Ishikawa (cell line): ENCODE results near the gene MTARC1.
A peak's percentile ranks its signal among the peaks of the same experiment; 100 is the strongest.

Source experiments
- CEBPB ChIP-seq: IDR thresholded peaks from 2 replicates; pipeline ENCODE4 v1.6.1; 2012
- CREB1 ChIP-seq: IDR thresholded peaks from 2 replicates; pipeline ENCODE4 v1.6.1; 2012; ENCODE audit warnings: low read depth
- EGR1 ChIP-seq: IDR thresholded peaks from 2 replicates; pipeline ENCODE4 v1.6.1; 2012
- NFIC ChIP-seq: IDR thresholded peaks from 2 replicates; pipeline ENCODE4 v1.6.1; 2012
- RAD21 ChIP-seq: IDR thresholded peaks from 2 replicates; pipeline ENCODE4 v1.6.1; 2012; ENCODE audit warnings: low read depth
- REST ChIP-seq: IDR thresholded peaks from 2 replicates; pipeline ENCODE4 v1.6.1; 2012; ENCODE audit warnings: low read depth, mild to moderate bottlenecking
- TAF1 ChIP-seq: IDR thresholded peaks from 2 replicates; pipeline ENCODE4 v1.6.1; 2012; ENCODE audit warnings: low read depth, mild to moderate bottlenecking
- TCF12 ChIP-seq: IDR thresholded peaks from 2 replicates; pipeline ENCODE4 v1.6.1; 2012; ENCODE audit warnings: low read depth
- TEAD4 ChIP-seq: IDR thresholded peaks from 2 replicates; pipeline ENCODE4 v1.6.1; 2012
- USF1 ChIP-seq: IDR thresholded peaks from 2 replicates; pipeline ENCODE4 v1.6.1; 2012
- YY1 ChIP-seq: IDR thresholded peaks from 2 replicates; pipeline ENCODE4 v1.6.1; 2012; ENCODE audit warnings: low read depth
- ZBTB7A ChIP-seq: IDR thresholded peaks from 2 replicates; pipeline ENCODE4 v1.6.1; 2012; ENCODE audit warnings: low read depth
- TF ChIP-seq, protein P1 (sequence below): IDR thresholded peaks from 2 replicates; pipeline ENCODE4 v1.6.1; 2012

DNA sequence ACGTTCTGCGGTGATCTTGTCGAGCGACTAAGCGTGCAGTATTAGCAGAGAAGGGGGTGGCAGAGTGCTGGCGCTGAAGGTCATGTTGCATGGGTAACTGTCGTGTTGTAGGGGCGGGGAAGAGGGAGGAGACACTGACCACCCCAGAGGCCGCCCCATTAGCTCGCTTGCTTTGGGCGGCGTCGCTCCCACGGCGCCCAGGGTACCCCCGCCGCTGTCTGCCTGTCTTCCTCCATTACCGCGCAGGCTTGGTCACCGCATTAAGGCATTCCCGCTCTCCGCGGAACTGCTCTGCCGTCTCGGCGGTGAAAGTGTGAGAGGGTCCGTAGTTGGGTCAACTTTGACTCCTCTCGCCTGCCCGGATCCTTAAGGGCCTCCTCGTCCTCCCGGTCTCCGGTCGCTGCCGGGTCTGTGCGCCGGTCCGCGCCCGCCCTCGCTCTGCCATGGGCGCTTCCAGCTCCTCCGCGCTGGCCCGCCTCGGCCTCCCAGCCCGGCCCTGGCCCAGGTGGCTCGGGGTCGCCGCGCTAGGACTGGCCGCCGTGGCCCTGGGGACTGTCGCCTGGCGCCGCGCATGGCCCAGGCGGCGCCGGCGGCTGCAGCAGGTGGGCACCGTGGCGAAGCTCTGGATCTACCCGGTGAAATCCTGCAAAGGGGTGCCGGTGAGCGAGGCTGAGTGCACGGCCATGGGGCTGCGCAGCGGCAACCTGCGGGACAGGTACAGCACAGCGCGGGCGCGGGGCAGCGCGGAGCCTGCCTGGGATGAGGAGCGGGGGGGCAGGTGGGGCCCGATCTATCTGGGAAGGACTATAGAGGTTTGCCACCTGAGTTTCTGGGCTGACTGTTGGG, 38.4 kb upstream of the MTARC1 start, which contains the start of gene MTARC2:
- TF ChIP-seq YY1 (peak; percentile 76; the same call in 1 of the 2 replicates), RAD21 (no peak), NFIC (no peak), TAF1 (peak; percentile 73), CREB1 (no peak), ZBTB7A (peak; percentile 41; the same call in 1 of the 2 replicates), USF1 (no peak), TCF12 (no peak), TEAD4 (no peak), CEBPB (no peak), REST (no peak), EGR1 (0 out of 2 replicates have a peak, but pooled peaks have one; percentile 21)
- TF ChIP-seq, protein P1, sequence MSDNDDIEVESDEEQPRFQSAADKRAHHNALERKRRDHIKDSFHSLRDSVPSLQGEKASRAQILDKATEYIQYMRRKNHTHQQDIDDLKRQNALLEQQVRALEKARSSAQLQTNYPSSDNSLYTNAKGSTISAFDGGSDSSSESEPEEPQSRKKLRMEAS, result peak; percentile 62
